Transverse colon (tissue), 4 donors: ENCODE results near the gene SNX6.

Source experiments
- CTCF ChIP-seq, 5 experiments: fragments of 200-600 bp in 3 of 5; fragments of 450-650 bp in 2 of 5; sonication (generic) in 3 of 5; IDR thresholded peaks; 1 replicate in 2 of 5; 2 replicates in 3 of 5; pipeline ENCODE4 v1.5.1; 2016 to 2017; ENCODE audit warnings: antibody characterized with exemption in 5 of 5, inconsistent platforms in 3 of 5, mild to moderate bottlenecking in 2 of 5, moderate library complexity in 1 of 5
- POLR2A ChIP-seq: fragments of 450-650 bp; IDR thresholded peaks from one replicate; pipeline ENCODE4 v1.6.1; 2016; ENCODE audit warnings: antibody characterized with exemption, mild to moderate bottlenecking, moderate library complexity
- POLR2AphosphoS5 ChIP-seq, 3 donors: sonication (generic); formaldehyde crosslinking; IDR thresholded peaks; one replicate each; pipeline ENCODE4 v1.6.1; 2016; ENCODE audit warnings: antibody characterized with exemption in 3 of 3

DNA sequence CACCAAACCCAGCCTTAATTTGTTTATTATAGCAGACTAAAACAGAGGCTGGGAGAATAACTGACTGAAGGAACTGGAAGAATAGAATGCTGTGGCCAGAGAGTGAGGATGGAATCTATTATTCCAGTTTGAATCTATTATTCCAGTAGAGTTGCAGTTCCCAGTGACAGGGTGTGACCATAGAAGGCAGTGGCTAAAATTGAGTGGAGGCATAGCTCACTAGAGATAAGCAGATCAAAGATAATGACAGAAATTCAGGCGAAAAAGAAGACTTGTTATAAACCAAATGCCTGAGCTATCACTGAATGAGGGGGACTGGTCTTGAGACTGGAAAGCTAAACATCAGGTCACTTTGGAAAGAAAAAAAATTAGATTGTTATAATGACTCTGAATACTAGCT is 26.0 kb upstream of the SNX6 start:
- TF ChIP-seq CTCF (IDR thresholded peaks at IDR 0.05) (no peak), POLR2A (no peak), POLR2AphosphoS5 (IDR thresholded peaks at IDR 0.05) (no peak)
